ENCODE results near the gene ASTL.
A peak's percentile ranks its signal among the peaks of the same experiment; 100 is the strongest.

ASTL gene

GRCh38 chr2:96115631-96116423 is 22.5 kb downstream of the ASTL start:
- WGBS, 2 experiments (ENCODE audit: insufficient coverage in 2 of 2) = 77 to 83% methylated on average over 64 to 70 of the region's 77 CpGs
- H3K4me3 ChIP-seq (ENCODE audit: extremely low read depth, insufficient read depth, low read length, poor library complexity, severe bottlenecking) = peak overlapping the region; percentile 44
- no peak overlapping the region for H3K27ac ChIP-seq (ENCODE audit: low read depth, low read length, severe bottlenecking)
- no peaks in the 10 kb centered on the region for H3K36me3 ChIP-seq (ENCODE audit: control insufficient read depth, insufficient read depth, low read length)
- no peaks in the 10 kb centered on the region for H3K4me1 ChIP-seq (ENCODE audit: control insufficient read depth, insufficient read depth, low read length, poor library complexity, severe bottlenecking)
- H3K9me3 ChIP-seq (ENCODE audit: control insufficient read depth, low read length) = no peaks in the 10 kb centered on the region

GRCh38 chr2:96114903-96115581 is 23.3 kb downstream of the ASTL start:
- Histone ChIP-seq H3K4me3 (ENCODE audit: extremely low read depth, insufficient read depth, low read length, poor library complexity, severe bottlenecking) (no peak overlapping the region), H3K27ac (ENCODE audit: low read depth, low read length, severe bottlenecking) (no peak overlapping the region), H3K36me3 (ENCODE audit: control insufficient read depth, insufficient read depth, low read length) (no peaks in the 10 kb centered on the region), H3K4me1 (ENCODE audit: control insufficient read depth, insufficient read depth, low read length, poor library complexity, severe bottlenecking) (no peaks in the 10 kb centered on the region), H3K9me3 (ENCODE audit: control insufficient read depth, low read length) (no peaks in the 10 kb centered on the region)
- 95% methylated on average over 22 to 24 of the region's 24 CpGs for WGBS, 2 experiments (ENCODE audit: insufficient coverage in 2 of 2)

- Histone ChIP-seq H3K4me1 (ENCODE audit: control insufficient read depth, insufficient read depth, low read length, poor library complexity, severe bottlenecking) (no peaks in the 10 kb centered on the region), H3K27ac (ENCODE audit: low read depth, low read length, severe bottlenecking) (no peak overlapping the region), H3K9me3 (ENCODE audit: control insufficient read depth, low read length) (no peaks in the 10 kb centered on the region), H3K4me3 (ENCODE audit: extremely low read depth, insufficient read depth, low read length, poor library complexity, severe bottlenecking) (no peak overlapping the region), H3K36me3 (ENCODE audit: control insufficient read depth, insufficient read depth, low read length) (no peaks in the 10 kb centered on the region)
- 96 to 100% methylated on average over 5 to 12 of the region's 13 CpGs for WGBS, 2 experiments (ENCODE audit: insufficient coverage in 2 of 2)
Observed at GRCh38 chr2:96114546-96114902, 23.8 kb downstream of the ASTL start.

GRCh38 chr2:96113951-96114350 is 24.4 kb downstream of the ASTL start:
- Histone ChIP-seq H3K9me3 (ENCODE audit: control insufficient read depth, low read length) (no peaks in the 10 kb centered on the region), H3K27ac (ENCODE audit: low read depth, low read length, severe bottlenecking) (no peak overlapping the region), H3K4me1 (ENCODE audit: control insufficient read depth, insufficient read depth, low read length, poor library complexity, severe bottlenecking) (peaks cover 5% of the 10 kb centered on the region), H3K36me3 (ENCODE audit: control insufficient read depth, insufficient read depth, low read length) (no peaks in the 10 kb centered on the region), H3K4me3 (ENCODE audit: extremely low read depth, insufficient read depth, low read length, poor library complexity, severe bottlenecking) (no peak overlapping the region)
- WGBS, 2 experiments (ENCODE audit: insufficient coverage in 2 of 2) = 85 to 87% methylated on average over 11 of the region's 17 CpGs

GRCh38 chr2:96113367-96113677 is 25.0 kb downstream of the ASTL start:
- Histone ChIP-seq H3K4me3 (ENCODE audit: extremely low read depth, insufficient read depth, low read length, poor library complexity, severe bottlenecking) (no peak overlapping the region), H3K27ac (ENCODE audit: low read depth, low read length, severe bottlenecking) (no peak overlapping the region), H3K36me3 (ENCODE audit: control insufficient read depth, insufficient read depth, low read length) (no peaks in the 10 kb centered on the region), H3K4me1 (ENCODE audit: control insufficient read depth, insufficient read depth, low read length, poor library complexity, severe bottlenecking) (peaks cover 9% of the 10 kb centered on the region), H3K9me3 (ENCODE audit: control insufficient read depth, low read length) (no peaks in the 10 kb centered on the region)
- 87 to 88% methylated on average over 5 to 7 of the region's 7 CpGs for WGBS, 2 experiments (ENCODE audit: insufficient coverage in 2 of 2)

GRCh38 chr2:96112501-96113366 is 25.6 kb downstream of the ASTL start:
- WGBS, 2 experiments (ENCODE audit: insufficient coverage in 2 of 2) = 95 to 100% methylated on average over 2 to 7 of the region's 9 CpGs
- Histone ChIP-seq H3K27ac (ENCODE audit: low read depth, low read length, severe bottlenecking) (no peak overlapping the region), H3K9me3 (ENCODE audit: control insufficient read depth, low read length) (no peaks in the 10 kb centered on the region), H3K4me1 (ENCODE audit: control insufficient read depth, insufficient read depth, low read length, poor library complexity, severe bottlenecking) (peaks cover 13% of the 10 kb centered on the region), H3K36me3 (ENCODE audit: control insufficient read depth, insufficient read depth, low read length) (no peaks in the 10 kb centered on the region), H3K4me3 (ENCODE audit: extremely low read depth, insufficient read depth, low read length, poor library complexity, severe bottlenecking) (no peak overlapping the region)

GRCh38 chr2:96111823-96112500 is 26.3 kb downstream of the ASTL start:
- 83 to 86% methylated on average over 6 of the region's 7 CpGs for WGBS, 2 experiments (ENCODE audit: insufficient coverage in 2 of 2)
- H3K36me3 ChIP-seq (ENCODE audit: control insufficient read depth, insufficient read depth, low read length) = no peaks in the 10 kb centered on the region

GRCh38 chr2:96111257-96111640 is 27.1 kb downstream of the ASTL start:
- Histone ChIP-seq H3K36me3 (ENCODE audit: control insufficient read depth, insufficient read depth, low read length) (no peaks in the 10 kb centered on the region), H3K4me3 (ENCODE audit: extremely low read depth, insufficient read depth, low read length, poor library complexity, severe bottlenecking) (no peak overlapping the region), H3K4me1 (ENCODE audit: control insufficient read depth, insufficient read depth, low read length, poor library complexity, severe bottlenecking) (peaks cover 13% of the 10 kb centered on the region), H3K9me3 (ENCODE audit: control insufficient read depth, low read length) (no peaks in the 10 kb centered on the region), H3K27ac (ENCODE audit: low read depth, low read length, severe bottlenecking) (no peak overlapping the region)
- WGBS, 2 experiments (ENCODE audit: insufficient coverage in 2 of 2) = 79% methylated on average over 3 of the region's 4 CpGs; no CpG with 5 or more reads in 1 of the 2 experiments

More at GRCh38 chr2:96111823-96112500, 26.3 kb downstream of the ASTL start:
- H3K4me1 ChIP-seq (ENCODE audit: control insufficient read depth, insufficient read depth, low read length, poor library complexity, severe bottlenecking) = peaks cover 13% of the 10 kb centered on the region
- H3K9me3 ChIP-seq (ENCODE audit: control insufficient read depth, low read length) = no peaks in the 10 kb centered on the region
- H3K27ac ChIP-seq (ENCODE audit: low read depth, low read length, severe bottlenecking) = no peak overlapping the region
- no peak overlapping the region for H3K4me3 ChIP-seq (ENCODE audit: extremely low read depth, insufficient read depth, low read length, poor library complexity, severe bottlenecking)

GRCh38 chr2:96110621-96111256 is 27.6 kb downstream of the ASTL start:
- H3K4me3 ChIP-seq (ENCODE audit: extremely low read depth, insufficient read depth, low read length, poor library complexity, severe bottlenecking) = no peak overlapping the region
- H3K27ac ChIP-seq (ENCODE audit: low read depth, low read length, severe bottlenecking) = no peak overlapping the region
- 84 to 90% methylated on average over 7 to 8 of the region's 13 CpGs for WGBS, 2 experiments (ENCODE audit: insufficient coverage in 2 of 2)
- H3K4me1 ChIP-seq (ENCODE audit: control insufficient read depth, insufficient read depth, low read length, poor library complexity, severe bottlenecking) = peaks cover 13% of the 10 kb centered on the region
- no peaks in the 10 kb centered on the region for H3K36me3 ChIP-seq (ENCODE audit: control insufficient read depth, insufficient read depth, low read length)
- H3K9me3 ChIP-seq (ENCODE audit: control insufficient read depth, low read length) = peaks cover 3% of the 10 kb centered on the region

- WGBS, 2 experiments (ENCODE audit: insufficient coverage in 2 of 2) = 100% methylated on average over 1 to 2 of the region's 3 CpGs
- Histone ChIP-seq H3K4me1 (ENCODE audit: control insufficient read depth, insufficient read depth, low read length, poor library complexity, severe bottlenecking) (peaks cover 13% of the 10 kb centered on the region), H3K27ac (ENCODE audit: low read depth, low read length, severe bottlenecking) (no peak overlapping the region), H3K9me3 (ENCODE audit: control insufficient read depth, low read length) (peaks cover 11% of the 10 kb centered on the region), H3K36me3 (ENCODE audit: control insufficient read depth, insufficient read depth, low read length) (no peaks in the 10 kb centered on the region), H3K4me3 (ENCODE audit: extremely low read depth, insufficient read depth, low read length, poor library complexity, severe bottlenecking) (no peak overlapping the region)
Observed at GRCh38 chr2:96109931-96110511, 28.3 kb downstream of the ASTL start.

Measured in mesodermal cell (in vitro differentiated cells).